Chondrocyte (in vitro differentiated cells): Measurements from ENCODE around the gene GPNMB. TPM values are rescaled to one million over a fixed set of nuclear protein-coding genes. Genes with fewer than 3 reads are reported as not detected.

ENCODE experiments used
- DNase-seq: peaks from one replicate; pipeline ENCODE4 v3.0.0; 2021; ENCODE audit warnings: mixed read lengths, low spot score
- H3K27ac Mint-ChIP-seq: one replicate; pipeline ENCODE4 v1.8.0; 2021; ENCODE audit warnings: mild to moderate bottlenecking, moderate library complexity, mixed read lengths; ENCODE audit not compliant: unreplicated experiment
- H3K27me3 Mint-ChIP-seq: 2 replicates; pipeline ENCODE4 v1.8.0; 2021; ENCODE audit warnings: low read depth, mixed read lengths
- H3K36me3 Mint-ChIP-seq: 2 replicates; pipeline ENCODE4 v1.8.0; 2021; ENCODE audit warnings: low read depth, mixed read lengths
- H3K4me1 Mint-ChIP-seq: 2 replicates; pipeline ENCODE4 v1.8.0; 2021; ENCODE audit warnings: low read depth, mild to moderate bottlenecking, mixed read lengths
- H3K4me3 Mint-ChIP-seq: one replicate; pipeline ENCODE4 v1.8.0; 2021; ENCODE audit warnings: mild to moderate bottlenecking, moderate library complexity, mixed read lengths; ENCODE audit not compliant: unreplicated experiment
- H3K9me3 Mint-ChIP-seq: 2 replicates; pipeline ENCODE4 v1.8.0; 2021; ENCODE audit warnings: low read depth, mixed read lengths
- total RNA-seq: library from RNA; stranded (reverse); gene quantifications from 3 replicates; pipeline ENCODE4 v1.2.1, GENCODE V29; 2021
- TF ChIP-seq, protein P1 (sequence below): fragments of 200-600 bp; sonication (generic); IDR thresholded peaks from 2 replicates; pipeline ENCODE4 v1.5.0; 2021; ENCODE audit warnings: antibody characterized with exemption, mild to moderate bottlenecking, moderate library complexity

GPNMB gene
- total RNA-seq, 1 donor from 2014 or later, result 139 TPM

DNA sequence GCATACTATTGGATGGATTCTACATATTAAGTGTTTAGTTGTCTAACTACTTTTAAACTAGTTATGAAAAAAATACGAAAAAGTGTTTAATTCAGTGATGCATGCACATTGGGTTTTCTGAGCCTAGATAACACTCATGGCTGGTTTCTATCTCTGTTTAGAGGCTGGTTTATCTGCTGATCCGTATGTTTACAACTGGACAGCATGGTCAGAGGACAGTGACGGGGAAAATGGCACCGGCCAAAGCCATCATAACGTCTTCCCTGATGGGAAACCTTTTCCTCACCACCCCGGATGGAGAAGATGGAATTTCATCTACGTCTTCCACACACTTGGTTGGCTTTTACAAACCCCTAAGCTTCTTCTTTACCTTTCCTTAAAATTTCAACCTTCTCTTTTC is 10.2 kb downstream of the GPNMB start:
- Mint-ChIP-seq H3K9me3 (peaks cover 13% of the 10 kb centered on the region), H3K36me3 (peaks cover 53% of the 10 kb centered on the region), H3K27ac (no peak overlapping the region), H3K4me1 (peaks cover 27% of the 10 kb centered on the region), H3K27me3 (no peaks in the 10 kb centered on the region), H3K4me3 (no peak overlapping the region)
- TF ChIP-seq, protein P1, sequence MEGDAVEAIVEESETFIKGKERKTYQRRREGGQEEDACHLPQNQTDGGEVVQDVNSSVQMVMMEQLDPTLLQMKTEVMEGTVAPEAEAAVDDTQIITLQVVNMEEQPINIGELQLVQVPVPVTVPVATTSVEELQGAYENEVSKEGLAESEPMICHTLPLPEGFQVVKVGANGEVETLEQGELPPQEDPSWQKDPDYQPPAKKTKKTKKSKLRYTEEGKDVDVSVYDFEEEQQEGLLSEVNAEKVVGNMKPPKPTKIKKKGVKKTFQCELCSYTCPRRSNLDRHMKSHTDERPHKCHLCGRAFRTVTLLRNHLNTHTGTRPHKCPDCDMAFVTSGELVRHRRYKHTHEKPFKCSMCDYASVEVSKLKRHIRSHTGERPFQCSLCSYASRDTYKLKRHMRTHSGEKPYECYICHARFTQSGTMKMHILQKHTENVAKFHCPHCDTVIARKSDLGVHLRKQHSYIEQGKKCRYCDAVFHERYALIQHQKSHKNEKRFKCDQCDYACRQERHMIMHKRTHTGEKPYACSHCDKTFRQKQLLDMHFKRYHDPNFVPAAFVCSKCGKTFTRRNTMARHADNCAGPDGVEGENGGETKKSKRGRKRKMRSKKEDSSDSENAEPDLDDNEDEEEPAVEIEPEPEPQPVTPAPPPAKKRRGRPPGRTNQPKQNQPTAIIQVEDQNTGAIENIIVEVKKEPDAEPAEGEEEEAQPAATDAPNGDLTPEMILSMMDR, result no peak
- no peak for DNase-seq

DNA sequence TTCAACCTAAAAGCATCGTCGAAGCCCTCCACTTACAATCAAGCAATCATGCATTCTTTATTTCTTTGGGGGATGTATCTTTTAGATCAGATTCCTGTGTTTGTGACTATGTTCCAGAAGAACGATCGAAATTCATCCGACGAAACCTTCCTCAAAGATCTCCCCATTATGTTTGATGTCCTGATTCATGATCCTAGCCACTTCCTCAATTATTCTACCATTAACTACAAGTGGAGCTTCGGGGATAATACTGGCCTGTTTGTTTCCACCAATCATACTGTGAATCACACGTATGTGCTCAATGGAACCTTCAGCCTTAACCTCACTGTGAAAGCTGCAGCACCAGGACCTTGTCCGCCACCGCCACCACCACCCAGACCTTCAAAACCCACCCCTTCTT is 13.8 kb downstream of the GPNMB start:
- peaks cover 35% of the 10 kb centered on the region for H3K36me3 Mint-ChIP-seq
- H3K9me3 Mint-ChIP-seq, result no peaks in the 10 kb centered on the region
- no peaks in the 10 kb centered on the region for H3K27me3 Mint-ChIP-seq
- peaks cover 8% of the 10 kb centered on the region for H3K4me1 Mint-ChIP-seq
- no peak overlapping the region for H3K4me3 Mint-ChIP-seq
- no peak for DNase-seq
- TF ChIP-seq, protein P1, result no peak
- no peak overlapping the region for H3K27ac Mint-ChIP-seq

DNA sequence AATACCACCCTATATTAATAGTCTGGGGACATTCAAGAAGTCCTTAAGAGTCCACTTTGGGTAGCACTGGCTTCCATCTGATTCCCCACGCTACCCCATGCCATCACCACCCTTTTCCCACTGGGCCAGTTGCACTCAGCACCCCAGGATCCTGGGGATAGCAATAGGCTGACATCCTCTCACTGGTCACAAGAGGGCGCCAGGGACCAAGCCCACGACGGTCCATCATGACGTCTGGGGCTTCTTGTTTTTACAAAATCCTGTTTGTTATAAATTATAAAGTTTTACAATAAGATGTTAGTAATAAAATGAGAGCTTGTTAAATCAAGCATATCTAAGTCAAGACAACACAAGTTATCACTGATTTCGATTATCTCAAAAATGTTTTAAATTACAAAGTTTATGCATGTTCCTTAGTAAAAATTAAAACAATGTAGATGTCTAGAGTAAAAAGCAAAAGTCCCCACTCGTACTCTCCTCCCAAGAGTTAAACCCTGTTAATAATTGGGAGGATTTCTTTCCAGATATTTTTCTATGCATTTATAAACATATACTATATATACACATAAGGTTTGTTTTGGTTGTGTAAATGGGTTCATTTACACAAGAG is 15.4 kb downstream of the GPNMB start:
- H3K27ac Mint-ChIP-seq, result no peak overlapping the region
- H3K27me3 Mint-ChIP-seq, result no peaks in the 10 kb centered on the region
- H3K4me3 Mint-ChIP-seq, result no peak overlapping the region
- H3K36me3 Mint-ChIP-seq, result peaks cover 30% of the 10 kb centered on the region
- TF ChIP-seq, protein P1, result peak; percentile 97
- H3K9me3 Mint-ChIP-seq, result no peaks in the 10 kb centered on the region
- H3K4me1 Mint-ChIP-seq, result peaks cover 8% of the 10 kb centered on the region
- no peak for DNase-seq

DNA sequence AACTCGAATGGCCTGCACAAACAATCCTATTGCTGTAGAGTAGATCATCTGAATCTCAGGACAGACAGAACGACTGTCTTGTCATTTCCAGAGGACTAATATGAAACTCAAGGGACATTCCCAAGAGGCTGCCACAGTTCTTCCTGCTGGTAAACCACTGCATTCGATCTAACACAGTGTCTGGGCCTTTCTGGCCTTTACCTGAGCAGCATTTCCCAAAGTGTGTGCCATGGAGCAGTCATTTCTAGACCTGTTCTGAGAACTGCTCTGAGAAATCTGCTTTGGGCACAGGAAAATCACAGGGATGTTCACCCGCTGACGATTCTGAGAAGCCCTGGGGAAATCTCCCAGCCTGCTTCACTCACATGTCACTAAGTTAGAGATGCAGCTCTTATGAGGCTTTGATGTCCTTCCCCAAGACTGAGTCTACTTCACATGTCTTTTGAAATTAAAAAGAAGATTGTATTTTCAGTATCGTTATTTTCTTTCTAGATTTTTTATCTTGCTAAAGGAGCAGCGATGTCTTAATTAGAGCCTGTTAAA is 18.4 kb downstream of the GPNMB start:
- Mint-ChIP-seq H3K27ac (no peak overlapping the region), H3K9me3 (no peaks in the 10 kb centered on the region), H3K36me3 (peaks cover 25% of the 10 kb centered on the region), H3K27me3 (no peaks in the 10 kb centered on the region), H3K4me3 (no peak overlapping the region), H3K4me1 (no peaks in the 10 kb centered on the region)
- TF ChIP-seq, protein P1, result no peak
- no peak for DNase-seq

DNA sequence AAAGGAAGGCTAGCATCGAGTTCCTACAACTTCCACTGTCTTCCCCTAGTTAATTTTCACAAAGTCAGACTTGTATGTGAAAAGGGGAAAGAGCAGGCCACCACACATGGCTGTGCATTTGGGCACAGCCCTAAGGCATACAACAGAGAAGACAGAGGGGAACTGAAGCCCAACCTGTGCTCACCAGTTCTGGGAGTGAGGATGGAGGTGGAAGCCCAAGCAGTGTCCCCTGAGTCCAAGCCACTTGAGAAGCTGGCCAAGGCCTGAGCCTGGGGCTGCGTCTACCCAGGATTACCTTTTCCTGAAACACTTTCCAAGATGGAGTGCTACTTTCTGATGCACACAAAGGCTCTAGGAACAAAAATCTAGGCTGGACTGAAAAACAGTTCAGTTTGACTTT is 20.3 kb downstream of the GPNMB start:
- no peaks in the 10 kb centered on the region for H3K27me3 Mint-ChIP-seq
- no peak for DNase-seq
- no peak overlapping the region for H3K27ac Mint-ChIP-seq
- H3K36me3 Mint-ChIP-seq, result peaks cover 19% of the 10 kb centered on the region
- no peaks in the 10 kb centered on the region for H3K9me3 Mint-ChIP-seq
- no peaks in the 10 kb centered on the region for H3K4me1 Mint-ChIP-seq
- no peak overlapping the region for H3K4me3 Mint-ChIP-seq
- TF ChIP-seq, protein P1, result no peak
